GM19035 (cell line): ENCODE results near the gene KLK1.
"Not testable (repeated sequence)": the region's sequence is repeated elsewhere in the genome, so short reads cannot be mapped to it uniquely, and the experiment has no call there.

Source experiments
- ATAC-seq: cut with Tn5 transposase; IDR thresholded peaks from one replicate; pipeline ENCODE4 v1.9.1; 2021; ENCODE audit not compliant: unreplicated experiment

The KLK1 gene

GRCh38 chr19:50770164-50770563, 53.4 kb downstream of the KLK1 start, which contains the start of gene GPR32:
Gene GPR32 (plus strand): TSS chr19:50770464. CDS start chr19:50770601, 137 bp downstream.
- not testable (repeated sequence) for ATAC-seq
